Activated CD4-positive, alpha-beta T cell treated with anti-CD3 and anti-CD28 coated beads, Interleukin-2, amount 50 U/mL, for 48 hours (primary cell): ENCODE data around the gene BCKDHA.
"Not testable (repeated sequence)": the region's sequence is repeated elsewhere in the genome, so short reads cannot be mapped to it uniquely, and the experiment has no call there.

Experiments
- DNase-seq, 2 experiments: peaks; one replicate each; pipeline ENCODE4 v3.0.0-alpha.2; 2020

Gene BCKDHA

DNA sequence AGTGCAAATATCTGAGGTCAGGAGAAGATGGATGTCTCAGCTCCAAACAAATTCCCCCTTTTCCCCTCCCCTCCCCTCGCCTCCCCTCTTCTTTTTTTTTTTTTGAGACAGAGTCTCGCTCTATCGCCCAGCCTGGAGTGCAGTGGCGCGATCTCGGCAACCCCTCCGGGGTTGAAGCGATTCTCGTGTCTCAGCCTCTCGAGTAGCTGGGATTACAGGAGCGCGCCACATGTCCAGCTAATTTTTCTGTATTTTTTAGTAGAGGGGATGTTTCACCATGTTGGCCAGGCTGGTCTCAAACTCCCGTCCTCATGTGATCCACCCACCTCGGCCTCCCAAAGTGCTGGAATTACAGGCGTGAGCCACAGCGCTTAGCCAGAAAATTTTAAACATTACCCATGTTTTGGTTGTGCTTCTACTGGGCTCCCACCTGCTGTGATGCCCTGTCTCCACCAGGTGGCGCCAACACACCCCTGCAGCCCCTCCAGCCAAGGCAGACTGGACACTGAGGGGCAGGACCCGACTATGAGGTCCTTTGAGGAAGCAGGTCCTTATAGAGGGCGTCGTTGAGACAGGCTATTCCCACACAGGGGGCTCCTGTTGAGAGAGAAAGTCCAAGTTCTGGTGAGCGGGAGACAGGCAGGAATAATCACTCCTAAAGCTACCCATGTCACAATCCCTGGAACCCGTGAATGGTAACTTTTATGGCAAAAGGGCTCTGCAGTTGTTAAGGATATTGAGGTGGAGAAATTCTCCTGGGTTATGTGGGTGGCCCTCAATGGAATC is 51.7 kb downstream of the BCKDHA start:
- peak; percentile 76 to 80 for DNase-seq

DNA sequence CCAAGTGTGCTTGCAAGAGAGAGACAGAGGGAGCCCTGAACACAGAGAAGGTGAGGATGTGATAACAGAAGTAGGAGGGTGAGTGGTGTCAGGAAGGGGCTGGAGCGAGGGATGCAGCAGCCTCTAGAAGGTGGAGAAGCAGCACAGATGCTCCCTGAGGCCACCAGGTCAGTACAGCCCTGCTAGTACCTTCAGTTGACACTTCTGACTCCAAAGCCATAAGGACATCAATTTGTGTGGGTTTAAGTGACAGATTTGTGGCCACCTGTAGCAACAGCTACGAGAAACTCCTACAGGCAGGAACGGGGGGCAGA is 52.2 kb downstream of the BCKDHA start:
- no peak for DNase-seq

DNA sequence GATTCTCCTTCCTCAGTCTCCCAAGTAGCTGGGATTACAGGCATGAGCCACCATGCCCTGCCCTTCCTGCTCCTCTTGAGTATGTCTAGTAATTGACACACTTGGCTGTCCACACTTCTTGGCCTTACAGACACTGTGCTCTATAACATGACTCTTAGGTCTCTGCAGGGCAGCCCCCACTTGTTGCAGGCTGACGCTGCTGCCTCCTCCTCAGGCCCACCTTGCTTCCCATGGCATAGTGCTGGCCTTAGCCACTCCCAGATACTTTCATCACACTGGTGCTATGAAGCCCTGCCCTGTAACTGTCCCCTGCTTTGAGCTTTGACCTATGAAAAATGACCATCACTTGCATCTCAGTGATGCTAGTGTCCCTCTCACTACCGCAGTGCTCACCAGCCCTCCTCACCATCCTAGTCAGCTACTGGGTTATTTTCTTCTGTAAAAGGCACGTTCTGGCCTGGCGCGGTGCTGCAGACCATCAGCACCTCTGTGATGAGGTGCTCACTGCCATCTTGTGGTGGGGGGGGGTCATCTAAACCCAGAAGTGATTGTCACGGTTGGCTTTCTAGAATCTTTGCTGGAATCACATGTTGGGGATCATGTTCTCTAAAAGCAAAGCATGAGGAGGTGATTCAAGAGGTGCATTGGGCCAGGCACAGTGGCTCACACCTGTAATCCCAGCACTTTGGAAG is 55.1 kb downstream of the BCKDHA start:
- DNase-seq: no peak

DNA sequence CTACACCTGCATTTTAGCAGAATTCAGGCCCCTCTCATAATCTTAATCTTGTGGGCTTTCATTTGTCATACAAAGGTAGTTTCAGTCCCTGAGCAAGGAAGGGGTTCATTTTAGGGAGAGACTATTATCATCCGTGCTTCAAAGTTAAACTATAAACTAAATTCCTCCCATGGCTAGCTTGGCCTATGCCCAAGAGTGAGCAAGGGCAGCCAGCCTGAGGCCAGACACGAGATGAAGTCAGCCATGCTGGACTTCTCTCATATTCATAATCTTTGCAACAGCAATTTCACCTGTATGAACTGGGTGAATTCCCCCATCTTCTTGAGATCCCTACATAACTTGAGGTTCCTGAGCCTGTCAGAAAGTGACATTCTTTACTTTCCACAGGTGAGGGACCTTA is 58.3 kb downstream of the BCKDHA start:
- no peak for DNase-seq

DNA sequence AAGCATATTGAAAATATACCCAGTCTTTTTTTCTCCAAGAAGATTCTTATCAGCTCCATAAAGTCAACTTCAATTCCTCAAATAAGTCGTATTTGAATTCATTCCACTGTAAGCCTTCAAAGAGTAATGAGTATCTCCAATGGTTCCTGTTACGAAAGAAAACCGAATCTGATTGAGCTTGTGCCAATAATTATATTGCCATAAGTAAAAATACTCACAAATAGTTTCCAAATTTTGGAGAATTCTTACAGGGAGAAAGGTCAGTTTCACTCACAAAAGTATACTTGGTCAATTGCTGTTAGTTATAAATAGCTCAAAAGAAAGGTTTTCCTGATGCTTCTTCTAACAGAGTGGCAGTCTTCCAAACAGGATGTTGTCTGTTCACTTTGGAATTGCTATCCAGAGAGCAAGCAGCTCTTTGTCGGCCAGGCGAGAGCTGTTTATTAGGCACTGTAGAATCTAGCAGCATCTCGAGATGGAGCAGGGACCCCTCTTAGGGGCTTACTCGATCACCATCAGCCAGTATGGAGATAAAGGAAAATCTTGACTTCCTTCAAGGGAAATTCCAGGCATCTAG is 58.8 kb downstream of the BCKDHA start:
- DNase-seq: no peak

DNA sequence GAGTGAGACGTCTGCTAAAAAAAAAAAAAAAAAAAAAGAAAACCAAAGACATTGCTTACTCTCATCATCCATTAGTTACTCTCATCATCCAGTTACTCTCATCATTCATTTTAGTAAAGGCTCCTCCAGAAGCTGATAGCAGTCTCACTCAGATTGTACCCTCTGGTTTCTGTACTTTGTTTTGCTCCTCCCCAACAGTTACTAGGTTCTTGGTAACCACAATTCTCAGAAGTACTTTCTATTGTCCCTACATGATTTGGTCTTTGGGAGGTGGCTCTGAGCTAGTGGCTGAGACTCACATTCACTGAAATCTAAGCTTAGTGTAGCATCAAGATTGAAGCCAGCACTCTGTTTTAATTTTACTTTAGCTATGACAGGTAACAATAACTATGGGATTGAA is 59.6 kb downstream of the BCKDHA start:
- DNase-seq: no peak

DNA sequence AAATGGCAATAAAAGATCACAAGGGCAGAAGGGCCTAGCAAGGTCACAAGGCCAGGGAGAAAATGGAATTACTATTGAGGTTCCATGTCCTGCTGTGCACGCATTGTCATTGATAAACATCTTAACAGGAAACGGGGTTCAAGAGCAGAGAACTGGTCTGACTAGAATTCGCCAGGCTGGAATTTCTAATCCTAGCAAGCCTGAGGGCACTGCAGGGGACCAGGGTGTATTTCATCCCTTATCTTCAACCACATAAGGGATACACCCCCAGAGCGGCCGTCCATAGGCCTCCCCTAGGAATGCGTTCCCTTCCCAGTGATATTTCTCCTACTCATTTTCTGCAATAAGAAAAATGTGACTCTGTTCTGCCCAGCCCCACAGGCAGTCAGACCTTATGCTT is 64.9 kb downstream of the BCKDHA start:
- DNase-seq: no peak

DNA sequence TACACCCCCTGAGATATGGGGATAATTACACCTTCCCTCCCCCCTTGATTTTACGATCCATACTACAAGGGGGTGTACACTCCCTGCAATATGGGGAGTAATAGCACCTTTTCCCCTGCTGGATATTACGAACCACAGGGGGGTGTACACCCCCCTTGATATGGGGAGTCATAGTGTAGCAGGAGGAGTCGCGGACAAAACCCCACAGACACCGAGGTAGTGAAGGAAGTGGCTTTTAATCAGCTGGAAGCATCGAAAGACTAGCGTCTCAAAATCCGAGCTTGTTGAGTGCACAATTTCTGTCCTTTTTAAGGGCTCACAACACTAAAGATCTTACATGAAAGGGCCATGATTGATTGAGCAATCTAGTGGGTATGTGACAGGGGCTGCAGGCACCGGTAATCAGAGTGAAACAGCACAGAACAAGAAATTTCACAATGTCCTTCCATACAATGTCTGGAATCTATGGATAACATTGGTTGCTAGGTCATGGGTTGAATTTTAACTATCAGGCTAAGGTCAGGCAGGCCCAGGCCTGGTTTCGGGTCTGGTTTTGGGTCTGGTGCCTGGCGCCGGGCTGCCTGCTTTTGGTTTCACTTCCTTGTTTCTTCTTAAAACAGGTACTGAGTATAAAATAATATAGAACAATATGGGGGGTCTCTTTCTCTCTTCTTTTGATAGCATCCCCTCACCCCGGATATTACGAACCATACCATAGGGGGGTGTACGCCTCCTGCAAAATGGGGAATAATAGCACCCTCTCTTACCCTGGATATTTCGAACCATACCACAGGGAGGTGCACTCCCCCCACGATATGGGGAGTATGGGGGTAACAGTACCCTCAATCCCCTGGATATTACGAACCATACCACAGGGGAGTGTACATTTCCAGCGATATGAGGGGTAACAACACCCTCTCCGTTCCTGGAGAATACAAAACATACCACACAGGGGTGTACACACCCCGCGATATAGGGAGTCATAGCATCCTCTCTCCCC is 65.9 kb downstream of the BCKDHA start:
- DNase-seq: not testable (repeated sequence)
